Heart left ventricle (tissue), 16 donors: ENCODE data around the gene DCP2. TPM values are rescaled to one million over a fixed set of nuclear protein-coding genes. Genes with fewer than 3 reads are reported as not detected.

Experiments used
- ATAC-seq, 4 donors: fragments of 200-7000 bp; cut with Tn5 transposase; one replicate each; pipeline ENCODE4 v1.9.1; 2020 to 2022; ENCODE audit warnings: moderate library complexity in 4 of 4, mild to moderate bottlenecking in 3 of 4, moderate number of reproducible peaks in 1 of 4
- DNase-seq, 5 donors: peaks; one replicate each; pipeline ENCODE4 v3.0.0-alpha.2; 2020
- H3K27ac ChIP-seq, 12 donors: fragments of 200-600 bp; sonication (generic) in 4 of 12; one replicate each; pipeline versions ENCODE4 v1.5.0 to v1.8.0; 2016 to 2022; ENCODE audit warnings: mild to moderate bottlenecking in 2 of 12
- H3K27me3 ChIP-seq, 9 donors: fragments of 200-600 bp; sonication (generic) in 2 of 9; one replicate each; pipeline versions ENCODE4 v1.5.1 to v1.8.0; 2016 to 2022; ENCODE audit warnings: mild to moderate bottlenecking in 3 of 9
- H3K36me3 ChIP-seq, 9 donors: fragments of 200-600 bp; sonication (generic) in 2 of 9; one replicate each; pipeline versions ENCODE4 v1.5.0 to v1.8.0; 2018 to 2022; ENCODE audit warnings: mild to moderate bottlenecking in 2 of 9
- H3K4me1 ChIP-seq, 12 donors: fragments of 200-600 bp; sonication (generic) in 4 of 12; one replicate each; pipeline versions ENCODE4 v1.5.0 to v1.8.0; 2016 to 2022; ENCODE audit warnings: mild to moderate bottlenecking in 3 of 12
- H3K4me3 ChIP-seq, 12 donors: fragments of 200-600 bp; sonication (generic) in 4 of 12; one replicate each; pipeline versions ENCODE4 v1.5.0 to v1.8.0; 2017 to 2022; ENCODE audit warnings: mild to moderate bottlenecking in 9 of 12, moderate library complexity in 4 of 12
- H3K9me3 ChIP-seq, 12 donors: fragments of 200-600 bp; sonication (generic) in 4 of 12; one replicate each; pipeline versions ENCODE4 v1.5.0 to v1.8.0; 2016 to 2022; ENCODE audit warnings: mild to moderate bottlenecking in 1 of 12
- CTCF ChIP-seq, 12 donors: fragments of 200-600 bp; sonication (generic) in 4 of 12; IDR thresholded peaks; one replicate each; pipeline versions ENCODE4 v1.5.0 to v1.8.0; 2018 to 2022; ENCODE audit warnings: antibody characterized with exemption in 12 of 12, mild to moderate bottlenecking in 5 of 12
- POLR2A ChIP-seq, 2 donors: fragments of 450-650 bp; IDR thresholded peaks; one replicate each; pipeline ENCODE4 v1.6.1; 2017; ENCODE audit warnings: antibody characterized with exemption in 2 of 2, mild to moderate bottlenecking in 2 of 2, moderate library complexity in 2 of 2
- WGBS, 4 donors: extraction: QIAGEN DNeasy Blood & Tissue Kit in 2 of 4; methylation state at CpG; one replicate each; pipeline versions ENCODE4 v1.1.5 to v1.1.7; 2013 to 2018; 5-methylcytosine and 5-hydroxymethylcytosine counted together
- intact Hi-C, 10 donors: fragments of 100-400 bp; cut with DNase I; formaldehyde crosslinking; loops; one replicate each; pipeline versions ENCODE4 v1.11.1 to v1.14.2; 2022
- polyA plus RNA-seq, 2 donors: library from polyadenylated mRNA; stranded (reverse); fragments of 200-250 nt; gene quantifications; one replicate each; pipeline ENCODE4 v1.2.3, GENCODE V29; 2013
- total RNA-seq, 9 donors: library from RNA; depleted of rRNA in 2 of 9; stranded (reverse); fragments of >200 nt in 2 of 9; fragmentation: NEBNext Ultra II Directional in 3 of 9; extraction: Animal tissue kit (Norgen Biotek cat#: 25700) in 3 of 9; gene quantifications; one replicate each; pipeline versions ENCODE4 v1.1.0 to v1.2.4, GENCODE V29; 2016 to 2023
- donor health status: ischemic (EF 13 %, LVEDD 7.1; RV severe dilation, severe dysfunction).
- donor health status: healthy with polysubstance abuse.
- donor health status: DM: no; HTN: yes; CAD: no.
- donor health status: DM: no; HTN: no; CAD: no.
- donor health status: ischemic (EF 25% LVEDD 6.9; RV normal size, moderate dysfunction).
- donor health status: ischemic (EF 25% LVEDD 5.7; RV mildly dilated, moderate dysfunction).
- donor health status: healthy.
- donor health status: DM: yes; HTN: yes; CAD: no.
- donor health status: ischemic (EF 35%, LVEDD 5.7; RV mildly dilated, moderate dysfunction).
- donor health status: nonischemic (EF 11% LVEDD 7.7; RV severe dilation, severe dysfunction).
- donor health status: DM: yes; HTN: yes; CAD: no.
- donor health status: PGD.
- donor health status: ischemic (EF 29% LVEDD 5.4; RV normal size, mild dysfunction).
- donor health status: nonischemic (EF 23%, LVEDD 6.1; RV moderate dilation, normal function).

Gene DCP2
- total and polyA plus RNA-seq, 11 donors: 3.4 to 36.0 (median 16.0) TPM

DNA sequence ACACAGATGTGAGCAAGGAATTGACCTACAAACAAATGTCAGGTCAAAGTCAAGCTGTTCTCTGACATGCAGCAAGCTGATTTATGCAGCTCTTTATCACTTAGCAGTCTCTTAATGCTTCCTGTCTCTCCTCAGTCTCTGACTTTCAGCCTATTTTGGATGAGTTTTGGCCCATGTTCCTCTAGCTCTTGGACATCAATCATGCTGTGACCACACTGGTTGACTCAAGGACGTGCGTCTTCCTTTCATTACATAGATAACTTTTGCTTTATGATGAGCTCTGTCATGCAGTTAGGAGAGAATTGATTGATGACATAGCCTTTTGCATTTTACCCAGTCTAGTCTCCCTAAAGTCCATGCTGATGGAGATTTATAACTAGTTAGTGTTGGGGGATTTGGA, 45.1 kb upstream of the DCP2 start:
- WGBS, 4 donors: 20 to 31% (median 27%) methylated on average over 2 of the region's 2 CpGs
- no peak for TF ChIP-seq CTCF (IDR thresholded peaks at IDR 0.05)
- no peak for TF ChIP-seq POLR2A (IDR thresholded peaks at IDR 0.05)
- Histone ChIP-seq H3K4me3 (no peak overlapping the region), H3K27me3 (no peaks in the 10 kb centered on the region), H3K27ac (no peak overlapping the region), H3K9me3 (no peaks in the 10 kb centered on the region), H3K36me3 (no peaks in the 10 kb centered on the region), H3K4me1 (peaks cover 0 to 39% (median 0%) of the 10 kb centered on the region in 12 donors)
- DNase-seq (no peak), ATAC-seq (peak; percentile 37 to 84 (median 53))
- intact Hi-C loops: no loop called here

DNA sequence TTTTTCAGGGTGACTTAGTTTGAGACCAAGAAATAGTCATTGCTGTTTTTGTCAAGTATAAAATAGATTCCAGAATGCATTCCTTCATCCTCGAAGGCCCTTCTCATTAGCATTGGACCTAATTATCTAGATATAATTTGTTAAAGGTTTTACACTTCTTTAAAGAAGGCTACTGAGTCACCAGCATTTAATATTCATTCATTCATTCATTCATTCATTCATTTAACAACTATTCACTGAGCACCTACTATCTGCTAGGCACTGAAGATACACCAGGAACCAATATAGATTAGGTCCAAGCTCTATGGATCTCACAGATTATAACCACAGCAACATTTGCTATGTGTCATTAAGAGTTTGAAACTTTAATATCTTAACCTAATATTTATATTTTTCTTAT, 43.5 kb upstream of the DCP2 start:
- intact Hi-C loops: no loop called here
- WGBS, 4 donors: 79 to 92% (median 85%) methylated on average over 1 of the region's 1 CpG
- DNase-seq: no peak

GRCh38 chr5:112933651-112934365, 42.8 kb upstream of the DCP2 start:
- Histone ChIP-seq H3K27me3 (no peaks in the 10 kb centered on the region), H3K36me3 (no peaks in the 10 kb centered on the region), H3K4me1 (peaks cover 0 to 26% (median 0%) of the 10 kb centered on the region in 12 donors), H3K4me3 (no peak overlapping the region), H3K27ac (no peak overlapping the region), H3K9me3 (no peaks in the 10 kb centered on the region)
- DNase-seq (no peak), ATAC-seq (no peak)
- intact Hi-C loops: no loop called here
- WGBS, 4 donors: 93 to 100% (median 97%) methylated on average over 1 of the region's 1 CpG
- TF ChIP-seq POLR2A (IDR thresholded peaks at IDR 0.05) (no peak), CTCF (IDR thresholded peaks at IDR 0.05) (no peak)

More for the DNA sequence above, 43.5 kb upstream of the DCP2 start:
- no peak for TF ChIP-seq CTCF (IDR thresholded peaks at IDR 0.05)
- TF ChIP-seq POLR2A (IDR thresholded peaks at IDR 0.05): no peak
- Histone ChIP-seq H3K27ac (no peak overlapping the region), H3K36me3 (no peaks in the 10 kb centered on the region), H3K4me3 (no peak overlapping the region), H3K4me1 (peaks cover 0 to 33% (median 0%) of the 10 kb centered on the region in 12 donors), H3K27me3 (no peaks in the 10 kb centered on the region), H3K9me3 (no peaks in the 10 kb centered on the region)
- no peak for ATAC-seq

DNA sequence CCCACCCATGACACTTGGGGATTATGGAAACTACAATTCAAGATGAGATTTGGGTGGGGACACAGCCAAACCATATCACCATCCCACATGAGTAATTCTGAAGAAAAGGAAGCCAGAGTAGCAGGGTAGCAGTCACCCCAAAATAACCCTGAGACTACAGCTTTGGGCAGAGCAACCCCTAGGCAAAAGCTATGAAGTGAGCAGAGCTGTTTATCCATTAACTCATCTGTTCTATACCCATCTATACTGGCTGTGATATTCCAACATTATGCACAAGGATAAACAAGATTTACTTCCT, 42.3 kb upstream of the DCP2 start:
- Histone ChIP-seq H3K27me3 (no peaks in the 10 kb centered on the region), H3K9me3 (no peaks in the 10 kb centered on the region), H3K27ac (no peak overlapping the region), H3K4me3 (no peak overlapping the region), H3K4me1 (peaks cover 0 to 21% (median 0%) of the 10 kb centered on the region in 12 donors), H3K36me3 (no peaks in the 10 kb centered on the region)
- TF ChIP-seq CTCF (IDR thresholded peaks at IDR 0.05) (no peak), POLR2A (IDR thresholded peaks at IDR 0.05) (no peak)
- intact Hi-C loops: no loop called here
- ATAC-seq (no peak), DNase-seq (no peak)
